ENCODE results near the gene C1orf105. TPM values are rescaled to one million over a fixed set of nuclear protein-coding genes. Genes with fewer than 3 reads are reported as not detected.
A peak's percentile ranks its signal among the peaks of the same experiment; 100 is the strongest.

C1orf105 gene
- total and polyA plus RNA-seq, 8 donors: 0.37 TPM; not detected in 7

DNA sequence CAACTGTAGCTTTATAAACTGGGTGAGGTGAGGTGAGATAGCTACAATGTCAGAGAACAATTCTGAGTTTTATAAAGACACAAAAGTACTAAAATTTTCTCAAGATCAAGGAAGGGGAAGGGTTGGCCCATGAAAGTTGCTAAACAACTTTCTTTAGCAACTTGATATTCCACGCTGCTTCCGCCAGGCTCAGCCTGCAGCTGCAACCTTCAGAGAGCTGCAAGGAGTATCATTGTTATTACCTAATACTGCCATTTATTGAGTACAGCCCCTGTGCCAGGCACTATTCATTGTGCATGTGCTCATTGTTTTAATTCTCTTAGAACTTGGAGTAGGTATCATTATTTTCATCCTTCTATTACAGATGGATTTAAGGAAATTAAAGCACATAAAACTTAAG is 78.4 kb downstream of the C1orf105 start:
- intact Hi-C loops (cut with DNase I; ENCODE audit: low total_unique reads): no loop called here
- Histone ChIP-seq H3K4me1 (peaks cover 0 to 15% (median 10%) of the 10 kb centered on the region in 4 donors), H3K9me3 (no peaks in the 10 kb centered on the region), H3K36me3 (no peaks in the 10 kb centered on the region), H3K27me3 (no peaks in the 10 kb centered on the region), H3K27ac (no peak overlapping the region), H3K4me3 (no peak overlapping the region)
- TF ChIP-seq, protein P1, sequence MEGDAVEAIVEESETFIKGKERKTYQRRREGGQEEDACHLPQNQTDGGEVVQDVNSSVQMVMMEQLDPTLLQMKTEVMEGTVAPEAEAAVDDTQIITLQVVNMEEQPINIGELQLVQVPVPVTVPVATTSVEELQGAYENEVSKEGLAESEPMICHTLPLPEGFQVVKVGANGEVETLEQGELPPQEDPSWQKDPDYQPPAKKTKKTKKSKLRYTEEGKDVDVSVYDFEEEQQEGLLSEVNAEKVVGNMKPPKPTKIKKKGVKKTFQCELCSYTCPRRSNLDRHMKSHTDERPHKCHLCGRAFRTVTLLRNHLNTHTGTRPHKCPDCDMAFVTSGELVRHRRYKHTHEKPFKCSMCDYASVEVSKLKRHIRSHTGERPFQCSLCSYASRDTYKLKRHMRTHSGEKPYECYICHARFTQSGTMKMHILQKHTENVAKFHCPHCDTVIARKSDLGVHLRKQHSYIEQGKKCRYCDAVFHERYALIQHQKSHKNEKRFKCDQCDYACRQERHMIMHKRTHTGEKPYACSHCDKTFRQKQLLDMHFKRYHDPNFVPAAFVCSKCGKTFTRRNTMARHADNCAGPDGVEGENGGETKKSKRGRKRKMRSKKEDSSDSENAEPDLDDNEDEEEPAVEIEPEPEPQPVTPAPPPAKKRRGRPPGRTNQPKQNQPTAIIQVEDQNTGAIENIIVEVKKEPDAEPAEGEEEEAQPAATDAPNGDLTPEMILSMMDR (IDR thresholded peaks at IDR 0.05): no peak
- TF ChIP-seq POLR2AphosphoS5 (IDR thresholded peaks at IDR 0.05): no peak
- TF ChIP-seq EP300 (IDR thresholded peaks at IDR 0.05): no peak
- TF ChIP-seq POLR2A (IDR thresholded peaks at IDR 0.05): no peak
- peak in 1 of 2 donors; percentile 26 for DNase-seq
- 78 to 87% (median 86%) methylated on average over 2 of the region's 2 CpGs for WGBS, 5 donors

DNA sequence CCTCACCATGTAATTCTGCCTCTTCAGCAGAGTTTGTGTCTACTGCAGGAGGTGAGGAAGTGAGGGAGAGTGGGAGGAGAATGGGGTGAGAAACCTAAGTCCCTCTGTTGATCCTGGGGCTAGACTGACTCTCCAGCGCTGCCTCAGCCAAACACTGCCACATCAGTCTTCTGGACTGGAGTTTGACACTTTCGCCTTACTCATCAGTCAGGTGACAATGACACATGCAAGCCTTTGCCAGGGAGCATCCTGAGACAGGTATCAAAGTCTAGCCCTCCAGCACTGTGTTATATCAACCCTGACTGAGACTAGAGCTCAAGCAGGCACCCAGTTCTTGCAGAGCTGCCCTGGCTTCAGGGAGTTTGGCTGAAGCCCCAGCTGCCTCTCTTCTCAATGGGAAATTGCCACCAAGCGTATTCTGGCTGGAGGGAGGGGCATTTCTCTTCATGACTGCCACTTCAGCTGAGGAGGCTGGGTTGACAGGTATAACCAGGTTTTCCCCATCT is 79.2 kb downstream of the C1orf105 start:
- Histone ChIP-seq H3K27ac (no peak overlapping the region), H3K4me3 (no peak overlapping the region), H3K36me3 (no peaks in the 10 kb centered on the region), H3K27me3 (no peaks in the 10 kb centered on the region), H3K9me3 (no peaks in the 10 kb centered on the region), H3K4me1 (peaks cover 0 to 15% (median 10%) of the 10 kb centered on the region in 4 donors)
- TF ChIP-seq, protein P1 (IDR thresholded peaks at IDR 0.05): no peak
- TF ChIP-seq POLR2A (IDR thresholded peaks at IDR 0.05) (no peak), POLR2AphosphoS5 (IDR thresholded peaks at IDR 0.05) (no peak), EP300 (IDR thresholded peaks at IDR 0.05) (no peak)
- peak in 1 of 2 donors; percentile 19 for DNase-seq
- intact Hi-C loops (cut with DNase I; ENCODE audit: low total_unique reads): no loop called here
- WGBS, 5 donors: 70 to 79% (median 75%) methylated on average over 3 of the region's 3 CpGs

DNA sequence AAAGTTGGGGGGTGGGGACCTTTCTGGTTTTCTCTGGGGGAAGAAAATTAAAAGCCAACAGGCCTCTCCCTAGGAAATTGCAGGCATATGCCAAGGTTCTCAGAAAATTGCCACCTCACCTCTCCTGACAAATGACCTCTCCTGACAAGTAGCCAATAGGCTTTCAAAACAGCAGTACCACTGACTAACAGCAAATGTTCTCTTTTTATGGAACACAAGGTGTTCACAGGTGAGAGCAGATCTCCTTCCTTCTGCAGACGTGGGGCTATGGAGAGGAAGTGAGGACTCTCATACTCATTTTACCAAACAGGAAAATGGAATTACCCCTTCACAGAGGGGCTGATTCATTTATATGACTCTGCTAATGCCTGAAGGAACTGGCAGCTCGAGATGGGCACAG is 79.7 kb downstream of the C1orf105 start:
- Histone ChIP-seq H3K9me3 (no peaks in the 10 kb centered on the region), H3K4me1 (peaks cover 0 to 15% (median 10%) of the 10 kb centered on the region in 4 donors), H3K36me3 (no peaks in the 10 kb centered on the region), H3K27ac (no peak overlapping the region), H3K27me3 (no peaks in the 10 kb centered on the region), H3K4me3 (no peak overlapping the region)
- intact Hi-C loops (cut with DNase I; ENCODE audit: low total_unique reads): no loop called here
- WGBS, 5 donors: 63 to 89% (median 77%) methylated on average over 2 of the region's 2 CpGs
- TF ChIP-seq POLR2AphosphoS5 (IDR thresholded peaks at IDR 0.05): no peak
- TF ChIP-seq, protein P1 (IDR thresholded peaks at IDR 0.05): no peak
- TF ChIP-seq EP300 (IDR thresholded peaks at IDR 0.05): no peak
- no peak for TF ChIP-seq POLR2A (IDR thresholded peaks at IDR 0.05)
- DNase-seq: no peak

GRCh38 chr1:172507741-172508140 is 87.3 kb downstream of the C1orf105 start:
- no peaks in the 10 kb centered on the region for H3K9me3 ChIP-seq
- DNase-seq: no peak
- TF ChIP-seq POLR2A (IDR thresholded peaks at IDR 0.05) (no peak), POLR2AphosphoS5 (IDR thresholded peaks at IDR 0.05) (no peak), EP300 (IDR thresholded peaks at IDR 0.05) (no peak)
- TF ChIP-seq, protein P1 (IDR thresholded peaks at IDR 0.05): no peak
- no peak overlapping the region for H3K4me3 ChIP-seq
- no peaks in the 10 kb centered on the region for H3K4me1 ChIP-seq
- no peak overlapping the region for H3K27ac ChIP-seq
- intact Hi-C loops (cut with DNase I; ENCODE audit: low total_unique reads): no loop called here
- no peaks in the 10 kb centered on the region for H3K27me3 ChIP-seq
- no peaks in the 10 kb centered on the region for H3K36me3 ChIP-seq
